ENCODE results near the gene PLCG2. TPM values are rescaled to one million over a fixed set of nuclear protein-coding genes. Genes with fewer than 3 reads are reported as not detected.
A peak's percentile ranks its signal among the peaks of the same experiment; 100 is the strongest.

PLCG2 gene
- total RNA-seq, 2 experiments from 2014 or later = 7.0 to 7.6 TPM

DNA sequence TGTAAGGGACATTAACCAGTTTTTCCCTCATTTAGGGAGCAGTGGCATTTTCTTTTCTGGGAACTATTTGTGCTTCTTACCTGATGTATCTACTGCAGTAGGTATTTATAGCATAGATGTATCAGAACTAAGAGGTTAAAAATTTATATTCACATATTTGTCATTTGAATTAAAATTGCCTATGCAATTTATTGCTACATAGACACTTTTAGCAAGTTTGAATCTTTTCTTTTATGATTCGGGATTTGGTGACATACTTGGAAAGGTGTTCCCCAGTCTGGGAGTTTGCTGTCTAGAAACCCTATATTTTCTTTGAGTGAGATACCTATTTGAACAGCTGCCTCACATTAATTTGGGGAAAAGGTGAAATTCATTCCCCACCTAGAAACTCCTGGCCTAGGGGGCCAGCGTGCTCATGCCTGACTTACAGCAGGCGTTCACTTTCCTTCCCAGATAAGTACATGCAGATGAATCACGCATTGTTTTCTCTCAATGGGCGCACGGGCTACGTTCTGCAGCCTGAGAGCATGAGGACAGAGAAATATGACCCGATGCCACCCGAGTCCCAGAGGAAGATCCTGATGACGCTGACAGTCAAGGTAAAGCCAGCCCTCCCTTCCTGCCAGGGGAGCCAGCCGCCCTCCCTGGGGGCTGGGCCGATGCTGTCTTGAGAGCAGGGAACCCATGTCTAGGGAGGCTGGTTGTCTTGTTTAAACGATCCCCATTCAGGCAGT, 158.4 kb downstream of the PLCG2 start:
- DNase-seq (no peak), ATAC-seq (no peak)
- CTCF ChIA-PET = no interaction called here
- no peak overlapping the region for H3K4me3 Mint-ChIP-seq
- intact Hi-C loops (cut with DNase I, micrococcal nuclease) = no loop called here
- H3K27me3 Mint-ChIP-seq = no peaks in the 10 kb centered on the region
- H3K27ac Mint-ChIP-seq = no peak overlapping the region
- no peaks in the 10 kb centered on the region for H3K9me3 Mint-ChIP-seq (ENCODE audit: low read depth)
- no peaks in the 10 kb centered on the region for H3K36me3 Mint-ChIP-seq (ENCODE audit: low read depth)
- H3K4me1 Mint-ChIP-seq = no peaks in the 10 kb centered on the region
- POLR2A ChIA-PET = no interaction called here

DNA sequence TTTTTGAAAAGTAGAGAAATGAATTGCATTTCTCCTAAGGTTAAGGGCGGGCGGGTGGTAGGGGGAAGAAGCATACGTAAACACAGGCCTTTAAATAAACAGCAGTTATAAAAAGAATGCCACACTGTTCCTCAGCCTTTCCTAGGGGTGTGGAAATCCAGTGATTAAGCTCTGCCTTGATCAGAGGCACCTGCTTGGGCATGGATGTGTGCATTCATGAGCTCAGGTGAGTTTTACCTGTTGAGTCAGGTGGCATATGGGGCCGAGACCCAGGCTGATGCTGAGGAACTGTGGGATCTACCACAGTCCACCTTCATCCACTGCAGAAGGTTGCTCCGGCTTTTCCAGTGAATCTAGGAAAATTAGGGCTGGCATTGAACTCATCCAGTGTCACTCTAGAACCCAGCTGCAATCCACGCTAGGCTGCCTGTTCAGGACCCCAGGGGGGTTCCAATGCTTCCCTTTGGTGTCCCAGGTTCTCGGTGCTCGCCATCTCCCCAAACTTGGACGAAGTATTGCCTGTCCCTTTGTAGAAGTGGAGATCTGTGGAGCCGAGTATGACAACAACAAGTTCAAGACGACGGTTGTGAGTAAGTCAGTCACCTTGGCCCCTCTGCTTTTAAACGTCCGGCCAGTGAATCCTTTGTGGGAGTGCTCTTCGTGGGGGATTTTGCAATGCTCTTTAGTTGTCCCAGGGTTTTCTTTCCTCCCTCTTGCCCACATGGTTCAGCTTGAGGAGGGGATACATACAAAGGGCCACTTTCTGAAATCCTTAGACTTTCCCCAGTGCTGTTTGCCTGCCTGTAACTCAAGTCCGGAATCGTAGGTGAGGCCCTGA, 159.5 kb downstream of the PLCG2 start:
- DNase-seq = no peak
- Mint-ChIP-seq H3K4me3 (no peak overlapping the region), H3K27ac (no peak overlapping the region), H3K9me3 (ENCODE audit: low read depth) (no peaks in the 10 kb centered on the region), H3K4me1 (no peaks in the 10 kb centered on the region), H3K36me3 (ENCODE audit: low read depth) (no peaks in the 10 kb centered on the region), H3K27me3 (no peaks in the 10 kb centered on the region)
- ChIA-PET POLR2A (no interaction called here), CTCF (interaction anchor here (3.7 kb wide), 1 partner anchor 292 kb away, joined by 20 read pairs; no protein-coding TSS in a partner anchor)
- intact Hi-C loops (cut with DNase I, micrococcal nuclease) = no loop called here
- ATAC-seq = no peak

DNA sequence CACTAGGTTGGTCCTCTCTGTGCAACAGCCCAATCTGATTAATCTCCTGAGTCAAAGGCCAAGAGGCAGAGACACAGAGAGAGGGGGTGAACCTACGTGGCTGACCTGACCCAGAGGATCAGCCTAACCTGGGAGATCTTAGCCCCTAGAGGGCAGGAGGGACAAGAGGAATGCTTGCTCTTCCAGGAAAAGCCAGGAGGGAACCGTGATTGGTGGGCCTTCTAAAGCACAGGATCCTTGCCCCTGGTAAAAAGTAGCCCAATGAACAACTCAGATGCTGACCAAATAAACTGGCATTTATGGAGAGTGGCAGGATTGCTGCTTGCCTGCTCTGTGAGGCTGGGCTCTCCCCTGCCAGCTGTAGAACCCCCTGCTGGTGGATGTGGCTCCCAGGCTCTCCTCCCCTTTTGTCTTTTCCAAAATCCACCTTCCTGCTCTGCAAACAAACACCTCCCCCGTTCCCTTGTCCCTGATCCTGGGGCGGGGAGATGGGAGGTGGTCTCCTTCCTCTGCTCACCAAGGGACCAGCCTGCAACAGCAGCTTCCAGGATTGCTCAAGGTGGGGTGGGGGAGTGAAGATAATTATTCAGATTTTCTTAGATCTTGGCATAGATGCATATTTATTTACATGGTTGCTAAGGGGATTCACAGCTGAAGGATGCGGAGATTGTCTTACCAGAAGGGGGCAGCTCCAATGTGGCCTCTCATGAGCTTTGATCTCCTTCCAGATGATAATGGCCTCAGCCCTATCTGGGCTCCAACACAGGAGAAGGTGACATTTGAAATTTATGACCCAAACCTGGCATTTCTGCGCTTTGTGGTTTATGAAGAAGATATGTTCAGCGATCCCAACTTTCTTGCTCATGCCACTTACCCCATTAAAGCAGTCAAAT, 160.3 kb downstream of the PLCG2 start:
- POLR2A ChIA-PET = no interaction called here
- CTCF ChIA-PET = interaction anchor here (0.5 to 3.7 kb wide), 4 partner anchors 50 to 291 kb away, joined by 3 to 20 read pairs (median 3); no protein-coding TSS in a partner anchor
- Mint-ChIP-seq H3K4me1 (no peaks in the 10 kb centered on the region), H3K4me3 (no peak overlapping the region), H3K27me3 (no peaks in the 10 kb centered on the region), H3K27ac (no peak overlapping the region), H3K9me3 (ENCODE audit: low read depth) (no peaks in the 10 kb centered on the region), H3K36me3 (ENCODE audit: low read depth) (no peaks in the 10 kb centered on the region)
- intact Hi-C loops (cut with DNase I, micrococcal nuclease) = loop anchor here (2.0 to 5.0 kb wide), 3 partner anchors 118 to 291 kb away; no protein-coding TSS in a partner anchor
- ATAC-seq = no peak
- no peak for DNase-seq

DNA sequence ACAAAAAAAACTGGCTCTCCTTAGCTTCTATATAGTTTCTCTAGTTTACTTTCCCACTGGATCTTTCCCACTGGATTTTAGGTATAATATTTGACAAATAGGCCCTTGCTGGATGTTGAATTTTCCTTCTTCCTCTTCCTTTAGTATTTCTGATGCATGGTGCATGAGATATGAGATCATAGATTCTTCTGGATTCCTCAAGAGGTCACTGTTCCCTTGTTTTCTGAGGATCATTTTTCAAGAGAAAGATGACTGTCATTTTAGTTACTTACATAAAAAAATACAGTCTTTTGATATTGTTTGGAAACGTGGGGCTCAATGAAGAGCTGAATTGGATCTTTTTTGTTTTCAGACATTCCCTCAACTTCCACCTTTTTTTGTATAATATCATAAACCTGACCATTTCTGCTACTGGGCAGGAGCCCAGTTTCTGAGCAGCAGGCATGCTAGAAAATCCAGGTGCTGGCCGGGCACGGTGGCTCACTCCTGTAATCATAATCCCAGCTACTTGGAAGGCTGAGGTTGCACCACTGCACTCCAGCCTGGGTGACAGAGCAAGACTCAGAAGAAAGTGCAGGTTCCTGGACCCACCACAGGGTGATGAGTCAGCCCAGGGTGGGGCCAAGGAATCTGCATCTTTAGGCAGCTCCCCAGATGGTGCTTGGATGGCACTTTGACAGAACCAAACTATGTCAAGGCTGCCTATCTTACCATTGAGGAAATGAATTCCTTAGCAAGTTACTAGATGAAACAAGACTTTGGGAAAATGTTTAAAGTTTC, 161.9 kb downstream of the PLCG2 start:
- intact Hi-C loops (cut with DNase I, micrococcal nuclease) = loop anchor here (1.0 to 5.0 kb wide), 4 partner anchors 116 to 290 kb away; no protein-coding TSS in a partner anchor
- Mint-ChIP-seq H3K4me3 (no peak overlapping the region), H3K36me3 (ENCODE audit: low read depth) (no peaks in the 10 kb centered on the region), H3K27me3 (no peaks in the 10 kb centered on the region), H3K27ac (no peak overlapping the region), H3K9me3 (ENCODE audit: low read depth) (no peaks in the 10 kb centered on the region), H3K4me1 (no peaks in the 10 kb centered on the region)
- ATAC-seq (no peak), DNase-seq (peak; percentile 29)
- POLR2A ChIA-PET = no interaction called here
- CTCF ChIA-PET = interaction anchor here (0.7 to 3.7 kb wide), 10 partner anchors 8 to 1347 kb away, joined by 3 to 20 read pairs (median 3); no protein-coding TSS in a partner anchor

DNA sequence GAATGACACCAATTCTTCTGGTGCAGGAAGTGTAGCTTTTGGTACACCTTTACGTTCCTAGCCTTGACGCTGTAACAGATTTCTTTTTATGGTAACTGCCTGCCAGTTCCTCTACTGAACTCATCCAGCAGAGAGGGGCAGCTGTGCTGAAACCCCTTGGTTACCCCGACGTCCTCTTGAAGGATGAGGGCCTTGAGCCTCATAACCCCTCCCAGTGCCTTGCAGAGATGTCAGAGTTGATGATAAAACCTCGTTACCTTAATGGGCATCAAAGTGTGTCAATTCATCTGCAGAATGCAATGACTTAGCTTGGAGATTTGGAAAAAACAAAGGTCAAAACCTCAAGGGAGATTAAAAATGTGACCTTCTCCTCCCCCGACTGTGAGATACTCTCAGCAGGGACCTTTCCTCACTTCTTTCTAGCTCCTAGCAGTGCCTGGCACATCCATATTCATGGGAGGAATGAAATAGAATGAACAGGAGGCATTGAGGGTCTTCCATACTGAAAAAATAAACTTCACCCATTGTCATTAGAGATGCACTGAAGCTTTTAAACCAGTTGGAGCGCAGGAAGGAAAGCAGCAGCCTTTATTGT, 163.0 kb downstream of the PLCG2 start:
- Mint-ChIP-seq H3K27me3 (no peaks in the 10 kb centered on the region), H3K4me1 (no peaks in the 10 kb centered on the region), H3K27ac (no peak overlapping the region), H3K36me3 (ENCODE audit: low read depth) (no peaks in the 10 kb centered on the region), H3K4me3 (no peak overlapping the region), H3K9me3 (ENCODE audit: low read depth) (no peaks in the 10 kb centered on the region)
- POLR2A ChIA-PET = interaction anchor here (0.7 kb wide), 1 partner anchor 854 kb away, joined by 3 read pairs; no protein-coding TSS in a partner anchor
- ATAC-seq (no peak), DNase-seq (no peak)
- CTCF ChIA-PET = interaction anchor here (0.5 to 1.7 kb wide), 6 partner anchors 19 to 402 kb away, joined by 3 to 4 read pairs (median 3); no protein-coding TSS in a partner anchor
- intact Hi-C loops (cut with DNase I, micrococcal nuclease) = loop anchor here (5.0 kb wide), 2 partner anchors 115 to 120 kb away; no protein-coding TSS in a partner anchor

DNA sequence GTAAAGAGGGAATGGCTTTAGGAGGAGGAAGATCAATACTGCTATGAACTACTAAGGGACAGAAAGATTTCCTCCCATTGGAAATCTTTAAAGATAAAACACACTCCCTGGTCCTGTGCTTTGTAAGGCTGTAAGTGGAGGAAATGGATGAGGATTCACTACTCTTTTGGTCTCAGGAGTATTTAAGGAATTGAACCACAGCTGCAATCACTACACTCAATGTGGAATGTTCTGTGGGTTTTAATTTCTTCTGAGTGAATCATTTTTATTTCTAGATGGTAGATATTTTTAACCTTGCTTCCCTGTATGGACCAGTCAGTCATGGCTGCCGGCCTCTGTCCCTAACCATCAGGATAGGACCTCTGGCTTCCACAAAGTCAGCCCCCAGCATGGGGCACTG, 166.6 kb downstream of the PLCG2 start:
- intact Hi-C loops (cut with DNase I, micrococcal nuclease) = no loop called here
- Mint-ChIP-seq H3K36me3 (ENCODE audit: low read depth) (no peaks in the 10 kb centered on the region), H3K4me3 (no peak overlapping the region), H3K9me3 (ENCODE audit: low read depth) (no peaks in the 10 kb centered on the region), H3K4me1 (no peaks in the 10 kb centered on the region), H3K27ac (no peak overlapping the region), H3K27me3 (no peaks in the 10 kb centered on the region)
- ChIA-PET CTCF (no interaction called here), POLR2A (no interaction called here)
- no peak for ATAC-seq
- no peak for DNase-seq

DNA sequence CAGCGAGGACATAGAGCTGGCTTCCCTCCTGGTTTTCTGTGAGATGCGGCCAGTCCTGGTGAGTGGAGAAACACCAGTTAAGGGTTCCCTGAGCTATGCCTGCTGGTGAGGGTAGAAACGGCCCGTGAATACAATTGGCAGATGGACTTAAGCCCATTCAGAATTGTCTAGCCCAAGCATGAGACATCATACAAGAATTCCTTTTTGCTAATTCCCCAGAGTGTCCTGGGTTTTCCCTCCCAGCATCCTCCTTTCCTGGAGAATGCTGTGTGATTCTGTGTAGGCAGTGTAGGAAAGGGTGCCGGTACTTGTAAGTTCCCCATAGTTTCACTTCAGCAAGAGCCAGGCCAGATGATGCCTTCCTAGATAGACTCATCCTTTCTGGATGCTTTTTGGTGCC, 167.1 kb downstream of the PLCG2 start:
- POLR2A ChIA-PET = no interaction called here
- ATAC-seq (no peak), DNase-seq (no peak)
- intact Hi-C loops (cut with DNase I, micrococcal nuclease) = no loop called here
- H3K27me3 Mint-ChIP-seq = no peaks in the 10 kb centered on the region
- CTCF ChIA-PET = interaction anchor here (0.5 to 1.1 kb wide), 2 partner anchors 318 to 1948 kb away, joined by 3 read pairs; no protein-coding TSS in a partner anchor
- no peaks in the 10 kb centered on the region for H3K36me3 Mint-ChIP-seq (ENCODE audit: low read depth)
- H3K4me3 Mint-ChIP-seq = no peak overlapping the region
- no peaks in the 10 kb centered on the region for H3K9me3 Mint-ChIP-seq (ENCODE audit: low read depth)
- no peaks in the 10 kb centered on the region for H3K4me1 Mint-ChIP-seq
- H3K27ac Mint-ChIP-seq = no peak overlapping the region

DNA sequence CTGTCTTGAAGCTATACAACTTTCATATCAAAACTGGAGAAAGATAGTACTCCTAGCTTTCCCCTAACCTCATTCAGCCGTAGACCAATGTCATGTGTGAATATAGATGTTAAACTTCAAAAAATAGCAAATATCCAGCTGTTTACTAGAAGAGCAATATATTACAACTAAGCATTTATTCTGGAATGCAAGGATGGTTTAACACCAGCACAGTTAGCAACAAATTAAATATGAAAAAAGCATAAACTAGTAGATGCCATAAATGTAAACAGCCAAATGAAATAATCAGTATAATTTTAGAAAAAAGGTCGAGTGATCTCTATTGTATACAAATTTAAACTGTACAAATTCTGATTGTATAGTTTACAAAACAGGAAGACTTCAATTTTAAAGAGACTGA, 172.5 kb downstream of the PLCG2 start:
- no peaks in the 10 kb centered on the region for H3K36me3 Mint-ChIP-seq (ENCODE audit: low read depth)
- DNase-seq (no peak), ATAC-seq (no peak)
- no peaks in the 10 kb centered on the region for H3K4me1 Mint-ChIP-seq
- intact Hi-C loops (cut with DNase I, micrococcal nuclease) = no loop called here
- no peak overlapping the region for H3K27ac Mint-ChIP-seq
- peaks cover 5% of the 10 kb centered on the region for H3K27me3 Mint-ChIP-seq
- H3K9me3 Mint-ChIP-seq (ENCODE audit: low read depth) = peaks cover 4% of the 10 kb centered on the region
- ChIA-PET POLR2A (no interaction called here), CTCF (interaction anchor here (0.8 to 1.2 kb wide), 2 partner anchors 11 to 744 kb away, joined by 3 to 4 read pairs; no protein-coding TSS in a partner anchor)
- H3K4me3 Mint-ChIP-seq = no peak overlapping the region

DNA sequence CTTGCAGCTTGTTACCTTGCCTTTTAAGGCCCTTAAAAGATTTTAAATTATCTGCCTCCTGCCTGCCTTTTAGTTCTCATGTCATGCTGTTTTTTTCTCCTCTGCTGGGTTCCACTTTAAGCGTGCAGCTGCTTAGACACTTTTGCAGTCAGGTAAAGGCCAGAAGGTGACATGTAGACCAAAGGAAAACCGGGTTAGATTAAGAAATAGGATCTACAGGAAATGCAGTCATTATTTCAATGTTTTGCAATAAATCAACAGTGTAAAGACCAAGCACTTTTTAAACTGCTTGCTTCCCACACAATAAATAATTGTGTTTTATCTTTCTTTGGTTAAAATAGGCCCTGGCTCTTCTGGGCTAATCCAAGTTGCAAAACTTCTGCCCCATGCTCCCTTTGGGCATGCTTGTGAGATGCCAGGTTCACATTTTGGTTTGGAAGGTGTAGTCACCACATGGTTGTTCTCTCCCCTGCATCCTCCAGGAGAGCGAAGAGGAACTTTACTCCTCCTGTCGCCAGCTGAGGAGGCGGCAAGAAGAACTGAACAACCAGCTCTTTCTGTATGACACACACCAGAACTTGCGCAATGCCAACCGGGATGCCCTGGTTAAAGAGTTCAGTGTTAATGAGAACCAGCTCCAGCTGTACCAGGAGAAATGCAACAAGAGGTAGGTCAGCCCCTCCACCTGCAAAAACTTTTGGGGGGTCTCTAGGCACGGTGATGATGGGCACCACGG, 177.3 kb downstream of the PLCG2 start:
- no peak for ATAC-seq
- Mint-ChIP-seq H3K36me3 (ENCODE audit: low read depth) (no peaks in the 10 kb centered on the region), H3K27ac (no peak overlapping the region), H3K27me3 (peaks cover 5% of the 10 kb centered on the region), H3K4me1 (no peaks in the 10 kb centered on the region), H3K9me3 (ENCODE audit: low read depth) (peaks cover 3% of the 10 kb centered on the region), H3K4me3 (no peak overlapping the region)
- peak; percentile 11 for DNase-seq
- intact Hi-C loops (cut with DNase I, micrococcal nuclease) = no loop called here
- POLR2A ChIA-PET = no interaction called here
- CTCF ChIA-PET = interaction anchor here (0.7 kb wide), 1 partner anchor 238 kb away, joined by 3 read pairs; no protein-coding TSS in a partner anchor

DNA sequence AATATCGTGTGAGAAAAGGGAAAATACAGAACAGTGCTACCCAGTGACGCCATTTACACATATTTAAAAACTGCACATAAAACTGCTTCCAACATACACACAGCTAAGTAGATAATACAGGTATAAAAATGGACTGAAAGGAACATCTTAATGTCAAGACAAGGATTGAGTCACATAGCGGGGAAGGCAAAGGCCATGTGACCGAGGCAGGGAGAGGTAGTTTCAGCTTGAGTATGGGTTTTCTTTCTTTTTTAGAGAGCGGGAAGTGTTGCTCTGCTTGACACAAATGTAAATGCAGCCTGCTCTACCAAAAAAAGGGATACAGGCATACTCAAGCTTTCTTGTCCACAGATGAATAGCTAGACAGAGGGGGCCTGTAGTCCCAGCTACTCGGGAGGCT, 185.7 kb downstream of the PLCG2 start:
- DNase-seq (no peak), ATAC-seq (no peak)
- ChIA-PET POLR2A (no interaction called here), CTCF (no interaction called here)
- Mint-ChIP-seq H3K4me1 (no peaks in the 10 kb centered on the region), H3K27ac (no peak overlapping the region), H3K36me3 (ENCODE audit: low read depth) (no peaks in the 10 kb centered on the region), H3K9me3 (ENCODE audit: low read depth) (no peaks in the 10 kb centered on the region), H3K4me3 (no peak overlapping the region), H3K27me3 (peaks cover 24% of the 10 kb centered on the region)
- intact Hi-C loops (cut with DNase I, micrococcal nuclease) = no loop called here
